Measurements from ENCODE around the gene TMEM161B. TPM values are rescaled to one million over a fixed set of nuclear protein-coding genes. Genes with fewer than 3 reads are reported as not detected.
"Not testable (repeated sequence)": the region's sequence is repeated elsewhere in the genome, so short reads cannot be mapped to it uniquely, and the experiment has no call there.

The TMEM161B gene
- total and polyA plus RNA-seq, 2 of the 13 experiments (the other 11 are each of a cell fraction or from before 2014, with no cell fraction given): 15.0 to 22.1 TPM

DNA sequence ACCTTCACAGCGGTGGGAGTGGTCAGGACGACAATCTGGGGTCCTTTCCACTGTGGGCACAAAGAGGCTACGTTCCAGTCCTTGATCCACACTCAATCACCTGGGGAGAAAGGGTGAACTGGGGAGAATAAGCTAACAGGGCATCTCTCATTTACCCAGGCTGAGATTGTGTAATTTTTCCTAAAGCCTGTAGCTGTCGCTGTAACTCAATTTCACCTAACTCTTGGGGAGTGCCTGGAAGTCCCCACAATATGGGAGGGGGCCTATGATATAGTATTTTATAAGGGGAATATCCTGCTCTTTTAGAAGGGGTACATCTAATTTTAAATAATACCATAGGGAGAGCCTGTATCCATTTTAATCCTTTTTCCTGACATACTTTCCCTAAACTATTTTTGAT is 79.2 kb downstream of the TMEM161B start:
- H3K9ac ChIP-seq (ENCODE audit: insufficient read depth, low read depth, low read length); ATAC-seq; H3K4me2 ChIP-seq (ENCODE audit: low read depth, low read length); CTCF ChIA-PET (ENCODE audit: low intra/inter-chr PET ratio, low total read pairs); FAIRE-seq; BruUV-seq (replicated peaks); H3K36me3 ChIP-seq (replicated peaks in 1 of 2; ENCODE audit: control insufficient read depth in 1 of 2, insufficient read depth in 2 of 2, low read length in 2 of 2); H3K4me3 ChIP-seq (replicated peaks in 1 of 3; ENCODE audit: insufficient read depth in 1 of 3, low read depth in 2 of 3, low read length in 3 of 3); H3K79me2 ChIP-seq (ENCODE audit: insufficient read depth, low read length); H3K27ac ChIP-seq (ENCODE audit: extremely low read length, insufficient read depth, low read length); in situ Hi-C loops (cut with HindIII; ENCODE audit: extremely low pct_ligation_motif_present, low pct_unique_long_range_greater_than_20kb); intact Hi-C loops (cut with micrococcal nuclease; ENCODE audit: unreplicated experiment); H3K27me3 ChIP-seq (ENCODE audit: control insufficient read depth in 1 of 2, insufficient read depth in 2 of 2, low read length in 2 of 2); H4K20me1 ChIP-seq (ENCODE audit: insufficient read depth, low read length); DNase-seq (ENCODE audit: low spot score); H3K4me1 ChIP-seq (ENCODE audit: insufficient read depth, low read length); POLR2A ChIA-PET; H2AFZ ChIP-seq (ENCODE audit: low read length): not testable (repeated sequence)
- peaks cover 29% of the 10 kb centered on the region for H3K9me3 ChIP-seq (ENCODE audit: low read length)
- WGBS (ENCODE audit: low lambda C conversion rate): 98% methylated on average over 4 of the region's 4 CpGs

DNA sequence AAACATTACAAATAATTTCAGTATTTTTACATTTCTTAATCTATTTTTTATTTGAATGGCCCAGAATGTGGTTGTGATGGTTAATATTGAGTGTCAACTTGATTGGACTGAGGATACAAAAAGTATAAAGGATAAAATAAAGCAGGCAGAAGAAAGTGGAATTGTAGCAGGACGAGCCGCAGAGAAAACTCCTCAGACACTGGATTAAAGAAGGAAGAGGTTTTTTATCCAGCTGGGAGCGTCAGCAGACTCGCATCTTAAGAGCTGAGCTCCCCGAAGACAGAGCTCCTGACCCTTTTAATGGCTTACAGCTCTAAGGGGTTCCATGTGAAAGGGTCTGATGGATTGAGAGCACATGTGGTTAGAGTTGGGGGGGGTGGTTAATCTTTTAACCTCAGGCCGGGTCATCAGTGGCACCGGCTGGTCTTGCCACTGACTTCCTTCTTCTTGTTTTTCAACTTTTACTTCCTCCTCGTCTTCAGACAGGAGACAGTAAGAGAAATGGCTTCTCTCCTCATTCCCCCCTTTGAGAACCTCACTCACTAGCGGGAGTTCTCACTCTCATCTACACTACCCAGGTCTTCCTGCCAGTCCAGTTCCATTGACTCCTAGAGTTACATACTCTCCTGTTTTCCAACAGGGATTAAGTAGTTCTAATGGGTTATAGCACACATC is 80.0 kb downstream of the TMEM161B start:
- in situ Hi-C loops (cut with HindIII; ENCODE audit: extremely low pct_ligation_motif_present, low pct_unique_long_range_greater_than_20kb): no loop called here
- FAIRE-seq: no peak
- DNase-seq (ENCODE audit: low spot score): no peak

More for the DNA sequence above, 80.0 kb downstream of the TMEM161B start:
- no peaks in the 10 kb centered on the region for H3K4me1 ChIP-seq (ENCODE audit: insufficient read depth, low read length)
- ATAC-seq: no peak
- no peak overlapping the region for H3K9ac ChIP-seq (ENCODE audit: insufficient read depth, low read depth, low read length)
- intact Hi-C loops (cut with micrococcal nuclease; ENCODE audit: unreplicated experiment): no loop called here
- ChIA-PET POLR2A (no interaction called here), CTCF (ENCODE audit: low intra/inter-chr PET ratio, low total read pairs) (no interaction called here)
- no peaks in the 10 kb centered on the region for H3K27me3 ChIP-seq (ENCODE audit: control insufficient read depth in 1 of 2, insufficient read depth in 2 of 2, low read length in 2 of 2)
- no TSS peak for BruUV-seq (replicated peaks)
- no peaks in the 10 kb centered on the region for H3K79me2 ChIP-seq (ENCODE audit: insufficient read depth, low read length)
- no peak for TF ChIP-seq ZNF737 (CRISPR knock-in tag; IDR thresholded peaks at IDR 0.05; ENCODE audit: borderline replicate concordance)
- no peak for TF ChIP-seq CREB1 (IDR thresholded peaks at IDR 0.05)
- no peak for TF ChIP-seq CREB1 (CRISPR knock-in tag; IDR thresholded peaks at IDR 0.05)
- no peak for TF ChIP-seq ZNF224 (CRISPR knock-in tag; IDR thresholded peaks at IDR 0.05)
- no peak for TF ChIP-seq POGK (CRISPR knock-in tag; conservative IDR thresholded peaks at IDR 0.05)
- TF ChIP-seq, protein P1, sequence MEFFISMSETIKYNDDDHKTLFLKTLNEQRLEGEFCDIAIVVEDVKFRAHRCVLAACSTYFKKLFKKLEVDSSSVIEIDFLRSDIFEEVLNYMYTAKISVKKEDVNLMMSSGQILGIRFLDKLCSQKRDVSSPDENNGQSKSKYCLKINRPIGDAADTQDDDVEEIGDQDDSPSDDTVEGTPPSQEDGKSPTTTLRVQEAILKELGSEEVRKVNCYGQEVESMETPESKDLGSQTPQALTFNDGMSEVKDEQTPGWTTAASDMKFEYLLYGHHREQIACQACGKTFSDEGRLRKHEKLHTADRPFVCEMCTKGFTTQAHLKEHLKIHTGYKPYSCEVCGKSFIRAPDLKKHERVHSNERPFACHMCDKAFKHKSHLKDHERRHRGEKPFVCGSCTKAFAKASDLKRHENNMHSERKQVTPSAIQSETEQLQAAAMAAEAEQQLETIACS (CRISPR knock-in tag; IDR thresholded peaks at IDR 0.05): no peak
- TF ChIP-seq TP53 (CRISPR knock-in tag; conservative IDR thresholded peaks at IDR 0.05): no peak
- TF ChIP-seq, protein P2, sequence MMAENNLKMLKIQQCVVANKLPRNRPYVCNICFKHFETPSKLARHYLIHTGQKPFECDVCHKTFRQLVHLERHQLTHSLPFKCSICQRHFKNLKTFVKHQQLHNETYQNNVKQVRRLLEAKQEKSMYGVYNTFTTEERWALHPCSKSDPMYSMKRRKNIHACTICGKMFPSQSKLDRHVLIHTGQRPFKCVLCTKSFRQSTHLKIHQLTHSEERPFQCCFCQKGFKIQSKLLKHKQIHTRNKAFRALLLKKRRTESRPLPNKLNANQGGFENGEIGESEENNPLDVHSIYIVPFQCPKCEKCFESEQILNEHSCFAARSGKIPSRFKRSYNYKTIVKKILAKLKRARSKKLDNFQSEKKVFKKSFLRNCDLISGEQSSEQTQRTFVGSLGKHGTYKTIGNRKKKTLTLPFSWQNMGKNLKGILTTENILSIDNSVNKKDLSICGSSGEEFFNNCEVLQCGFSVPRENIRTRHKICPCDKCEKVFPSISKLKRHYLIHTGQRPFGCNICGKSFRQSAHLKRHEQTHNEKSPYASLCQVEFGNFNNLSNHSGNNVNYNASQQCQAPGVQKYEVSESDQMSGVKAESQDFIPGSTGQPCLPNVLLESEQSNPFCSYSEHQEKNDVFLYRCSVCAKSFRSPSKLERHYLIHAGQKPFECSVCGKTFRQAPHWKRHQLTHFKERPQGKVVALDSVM (CRISPR knock-in tag; IDR thresholded peaks at IDR 0.05): no peak
- no peaks in the 10 kb centered on the region; a peak in 1 of 5 replicates for H3K36me3 ChIP-seq (replicated peaks in 1 of 2; ENCODE audit: control insufficient read depth in 1 of 2, insufficient read depth in 2 of 2, low read length in 2 of 2)
- H4K20me1 ChIP-seq (ENCODE audit: insufficient read depth, low read length): no peaks in the 10 kb centered on the region
- WGBS (ENCODE audit: low lambda C conversion rate): 96% methylated on average over 9 of the region's 9 CpGs
- H3K4me3 ChIP-seq (replicated peaks in 1 of 3; ENCODE audit: insufficient read depth in 1 of 3, low read depth in 2 of 3, low read length in 3 of 3): no peak overlapping the region
- no peak overlapping the region for H2AFZ ChIP-seq (ENCODE audit: low read length)
- no peak overlapping the region for H3K27ac ChIP-seq (ENCODE audit: extremely low read length, insufficient read depth, low read length)
- no peak overlapping the region for H3K4me2 ChIP-seq (ENCODE audit: low read depth, low read length)
- peaks cover 29% of the 10 kb centered on the region for H3K9me3 ChIP-seq (ENCODE audit: low read length)

Data from HepG2 (cell line).